Natural killer cell (primary cell): ENCODE data around the gene NUDC. TPM values are rescaled to one million over a fixed set of nuclear protein-coding genes. Genes with fewer than 3 reads are reported as not detected.
"Not testable (repeated sequence)": the region's sequence is repeated elsewhere in the genome, so short reads cannot be mapped to it uniquely, and the experiment has no call there.

Experiments used
- ATAC-seq, 3 donors: fragments of 150-1000 bp in 2 of 3; fragments of 200-7000 bp in 1 of 3; cut with Tn5 transposase; 1 replicate in 1 of 3; 2 replicates in 2 of 3; pipeline ENCODE4 v1.10.0; 2021; ENCODE audit warnings: mild to moderate bottlenecking in 2 of 3, moderate library complexity in 2 of 3
- DNase-seq, 2 donors: peaks; one replicate each; pipeline versions ENCODE4 v3.0.0 to v3.0.0-alpha.2; 2013 to 2021; ENCODE audit warnings: mixed read lengths in 1 of 2
- H3K27ac ChIP-seq: one replicate; pipeline ENCODE4 v1.5.1; 2013; ENCODE audit warnings: mild to moderate bottlenecking, low read length
- H3K27me3 ChIP-seq: one replicate; pipeline ENCODE4 v1.6.1; 2013; ENCODE audit warnings: low read length; ENCODE audit not compliant: control insufficient read depth, insufficient read depth
- H3K36me3 ChIP-seq: one replicate; pipeline ENCODE4 v1.6.1; 2013; ENCODE audit warnings: low read length; ENCODE audit not compliant: control insufficient read depth, insufficient read depth
- H3K4me1 ChIP-seq: one replicate; pipeline ENCODE4 v1.6.1; 2013; ENCODE audit warnings: low read length; ENCODE audit not compliant: control insufficient read depth, insufficient read depth
- H3K4me3 ChIP-seq: one replicate; pipeline ENCODE4 v1.5.1; 2013; ENCODE audit warnings: low read length
- H3K9me3 ChIP-seq: one replicate; pipeline ENCODE4 v1.6.1; 2013; ENCODE audit warnings: low read length; ENCODE audit not compliant: control insufficient read depth, insufficient read depth
- H3K27ac Mint-ChIP-seq, 2 donors: one replicate each; pipeline ENCODE4 v1.8.0; 2022; ENCODE audit warnings: mild to moderate bottlenecking in 2 of 2, mixed read lengths in 2 of 2, moderate library complexity in 1 of 2
- H3K27me3 Mint-ChIP-seq, 2 donors: one replicate each; pipeline ENCODE4 v1.8.0; 2022; ENCODE audit warnings: low read depth in 2 of 2, mixed read lengths in 2 of 2
- H3K36me3 Mint-ChIP-seq: one replicate; pipeline ENCODE4 v1.8.0; 2022; ENCODE audit warnings: mixed read lengths
- H3K4me1 Mint-ChIP-seq, 2 donors: one replicate each; pipeline ENCODE4 v1.8.0; 2022; ENCODE audit warnings: mixed read lengths in 2 of 2
- H3K4me3 Mint-ChIP-seq: one replicate; pipeline ENCODE4 v1.8.0; 2022; ENCODE audit warnings: mild to moderate bottlenecking, moderate library complexity, mixed read lengths
- H3K9me3 Mint-ChIP-seq, 2 donors: one replicate each; pipeline ENCODE4 v1.8.0; 2022; ENCODE audit warnings: mixed read lengths in 2 of 2
- CTCF ChIP-seq: fragments of 200-600 bp; IDR thresholded peaks from one replicate; pipeline ENCODE4 v1.8.0; 2022; ENCODE audit warnings: antibody characterized with exemption
- WGBS: methylation state at CpG from one replicate; pipeline ENCODE4 v1.1.7; 2013; ENCODE audit warnings: missing lambda C conversion rate; ENCODE audit not compliant: insufficient coverage; 5-methylcytosine and 5-hydroxymethylcytosine counted together
- intact Hi-C: fragments of 100-400 bp; cut with micrococcal nuclease; formaldehyde crosslinking; loops from one replicate; pipeline ENCODE4 v1.14.2; 2022
- total RNA-seq, 4 donors: library from RNA; stranded (reverse); fragments of 120-200 nt in 1 of 4; gene quantifications; one replicate each; pipeline versions ENCODE4 v1.2.3 to v1.2.4, GENCODE V29; 2013 to 2022

NUDC gene
- total RNA-seq, 3 donors from 2014 or later (not counting 1 experiment from before 2014, with no cell fraction given): 43.6 to 46.6 (median 43.7) TPM

- Mint-ChIP-seq H3K9me3 (no peaks in the 10 kb centered on the region), H3K4me3 (no peak overlapping the region), H3K27ac (no peak overlapping the region)
Observed at GRCh38 chr1:26986658-26987057, 65.1 kb downstream of the NUDC start.

GRCh38 chr1:26989403-26990109 lies 68.0 kb downstream of the NUDC start:
- peaks cover 19% of the 10 kb centered on the region for H3K4me1 ChIP-seq
- H3K27ac ChIP-seq, intact Hi-C loops, H3K27ac Mint-ChIP-seq, H3K4me3 Mint-ChIP-seq, H3K36me3 ChIP-seq, DNase-seq, ATAC-seq, H3K9me3 Mint-ChIP-seq, H3K36me3 Mint-ChIP-seq, H3K9me3 ChIP-seq, H3K4me3 ChIP-seq: not testable (repeated sequence)
- 82% methylated on average over 9 of the region's 12 CpGs for WGBS
- H3K4me1 Mint-ChIP-seq: peaks cover 6 to 13% of the 10 kb centered on the region in 2 donors
- H3K27me3 ChIP-seq: peaks cover 19% of the 10 kb centered on the region
- peaks cover 39 to 42% of the 10 kb centered on the region in 2 donors for H3K27me3 Mint-ChIP-seq

More at GRCh38 chr1:26986658-26987057, 65.1 kb downstream of the NUDC start:
- WGBS: 65% methylated on average over 2 of the region's 2 CpGs
- H3K27ac ChIP-seq: no peak overlapping the region
- no peaks in the 10 kb centered on the region for H3K36me3 ChIP-seq
- no peak for TF ChIP-seq CTCF
- Mint-ChIP-seq H3K36me3 (no peaks in the 10 kb centered on the region), H3K27me3 (peaks cover 36 to 46% of the 10 kb centered on the region in 2 donors), H3K4me1 (peaks cover 0 to 5% of the 10 kb centered on the region in 2 donors)
- H3K4me3 ChIP-seq: no peak overlapping the region
- ATAC-seq (no peak), DNase-seq (no peak)
- intact Hi-C loops: no loop called here
- H3K4me1 ChIP-seq: peaks cover 4% of the 10 kb centered on the region
- H3K27me3 ChIP-seq: peaks cover 6% of the 10 kb centered on the region
- no peaks in the 10 kb centered on the region for H3K9me3 ChIP-seq

- no peak overlapping the region for H3K4me3 Mint-ChIP-seq
- H3K27me3 ChIP-seq: peaks cover 23% of the 10 kb centered on the region
- peak overlapping the region in 1 of 2 donors; percentile 61 for H3K27ac Mint-ChIP-seq
- DNase-seq: peak in 1 of 2 donors; percentile 38
- peaks cover 6 to 13% of the 10 kb centered on the region in 2 donors for H3K4me1 Mint-ChIP-seq
- peaks cover 23% of the 10 kb centered on the region for H3K4me1 ChIP-seq
- H3K36me3 Mint-ChIP-seq: no peaks in the 10 kb centered on the region
- no peaks in the 10 kb centered on the region for H3K9me3 ChIP-seq
- H3K27ac ChIP-seq: no peak overlapping the region
- ATAC-seq: peak in 1 of 3 donors; percentile 36
- 39% methylated on average over 10 of the region's 10 CpGs for WGBS
- H3K27me3 Mint-ChIP-seq: peaks cover 31 to 43% of the 10 kb centered on the region in 2 donors
- H3K4me3 ChIP-seq: no peak overlapping the region
- intact Hi-C loops: no loop called here
- no peaks in the 10 kb centered on the region for H3K9me3 Mint-ChIP-seq
- H3K36me3 ChIP-seq: no peaks in the 10 kb centered on the region
- TF ChIP-seq CTCF: no peak
Observed at GRCh38 chr1:26991310-26992116, 70.0 kb downstream of the NUDC start.
